H1 (cell line): ENCODE measurements around the gene TBKBP1. TPM values are rescaled to one million over a fixed set of nuclear protein-coding genes. Genes with fewer than 3 reads are reported as not detected.

Source experiments
- CTCF ChIA-PET: fragments of 300-600 bp; sonication (Branson Sonifier 250); formaldehyde crosslinking; loops from one replicate; lab custom pipeline; 2021; ENCODE audit not compliant: partially characterized antibody; lab: Charles Lee
- POLR2A ChIA-PET: fragments of 300-600 bp; sonication (Branson Sonifier 250); formaldehyde crosslinking; loops from one replicate; lab custom pipeline; 2021; ENCODE audit warnings: inconsistent platforms; ENCODE audit not compliant: partially characterized antibody; lab: Charles Lee
- DNase-seq, 2 experiments: peaks; one replicate each; pipeline versions ENCODE4 v3.0.0 to v3.0.0-alpha.2; 2010 to 2022; ENCODE audit warnings: low spot score in 2 of 2, low read depth in 1 of 2, mixed read lengths in 1 of 2
- FAIRE-seq: peaks from 2 replicates; lab custom pipeline; 2011; peaks lifted over from hg19 to GRCh38; lab: Jason Lieb, UNC
- H2AFZ ChIP-seq: 2 replicates; pipeline ENCODE4 v1.8.1; 2012; ENCODE audit warnings: low read length, inconsistent platforms
- H2AK5ac ChIP-seq: 2 replicates; pipeline ENCODE4 v1.6.1; 2013; ENCODE audit warnings: low read depth, low read length
- H2BK120ac ChIP-seq: replicated peaks from 2 replicates; pipeline ENCODE3; 2013; ENCODE audit warnings: low read depth, low read length, inconsistent platforms
- H2BK12ac ChIP-seq: 2 replicates; pipeline ENCODE4 v1.6.1; 2013; ENCODE audit warnings: low read depth, low read length
- H2BK15ac ChIP-seq: 2 replicates; pipeline ENCODE4 v1.6.1; 2013; ENCODE audit warnings: low read length
- H2BK20ac ChIP-seq: 2 replicates; pipeline ENCODE4 v1.6.1; 2013; ENCODE audit warnings: low read length
- H2BK5ac ChIP-seq: 2 replicates; pipeline ENCODE4 v1.6.1; 2013; ENCODE audit warnings: low read depth, low read length
- H3K14ac ChIP-seq: 2 replicates; pipeline ENCODE4 v1.6.1; 2013; ENCODE audit warnings: inconsistent platforms; ENCODE audit not compliant: insufficient read length
- H3K18ac ChIP-seq: 2 replicates; pipeline ENCODE4 v1.6.1; 2013; ENCODE audit warnings: low read length; ENCODE audit errors: extremely low read depth
- H3K23ac ChIP-seq: 2 replicates; pipeline ENCODE4 v1.6.1; 2013; ENCODE audit warnings: inconsistent platforms; ENCODE audit not compliant: insufficient read length
- H3K23me2 ChIP-seq: 2 replicates; pipeline ENCODE4 v1.6.1; 2013; ENCODE audit warnings: low read depth, low read length
- H3K27ac ChIP-seq: 2 replicates; pipeline ENCODE4 v1.6.1; 2011; ENCODE audit warnings: low read depth, low read length, inconsistent platforms
- H3K27me3 ChIP-seq, 4 experiments: replicated peaks in 1 of 4; 1 replicate in 1 of 4; 2 replicates in 3 of 4; pipeline versions ENCODE4 v1.6.1 to v1.8.1; 2011 to 2013; ENCODE audit warnings: low read length in 3 of 4, mild to moderate bottlenecking in 3 of 4, inconsistent platforms in 2 of 4, mixed read lengths in 2 of 4, moderate library complexity in 1 of 4; ENCODE audit not compliant: control insufficient read depth in 3 of 4, insufficient read depth in 3 of 4; ENCODE audit errors: extremely low read depth in 1 of 4
- H3K36me3 ChIP-seq, 4 experiments: 2 replicates each; pipeline versions ENCODE4 v1.6.1 to v1.8.1; 2011 to 2013; ENCODE audit warnings: mild to moderate bottlenecking in 4 of 4, low read length in 3 of 4, moderate library complexity in 2 of 4, control low read depth in 1 of 4, inconsistent platforms in 1 of 4; ENCODE audit not compliant: insufficient read depth in 4 of 4, control insufficient read depth in 2 of 4
- H3K4ac ChIP-seq: replicated peaks from 2 replicates; pipeline ENCODE3; 2013; ENCODE audit warnings: low read length, low read depth, mixed read lengths, inconsistent platforms; ENCODE audit not compliant: insufficient read length
- H3K4me1 ChIP-seq, 4 experiments: replicated peaks in 1 of 4; 1 replicate in 1 of 4; 2 replicates in 3 of 4; pipeline versions ENCODE4 v1.6.1 to v1.8.1; 2011 to 2013; ENCODE audit warnings: low read length in 3 of 4, inconsistent platforms in 2 of 4, mixed read lengths in 1 of 4; ENCODE audit not compliant: insufficient read depth in 4 of 4, control insufficient read depth in 3 of 4
- H3K4me2 ChIP-seq, 2 experiments: 2 replicates each; pipeline versions ENCODE4 v1.6.1 to v1.8.1; 2011 to 2013; ENCODE audit warnings: low read depth in 2 of 2, low read length in 2 of 2, control low read depth in 1 of 2, inconsistent platforms in 1 of 2, mild to moderate bottlenecking in 1 of 2; ENCODE audit not compliant: insufficient read depth in 1 of 2
- H3K4me3 ChIP-seq, 4 experiments: fragments of 200-600, 300-600 bp in 1 of 4; sonication (generic), shearing (Covaris generic), sonication (Bioruptor Twin) in 1 of 4; 2 replicates each; pipeline versions ENCODE4 v1.5.1 to v1.8.1; 2011 to 2016; ENCODE audit warnings: low read length in 4 of 4, low read depth in 3 of 4, control low read depth in 2 of 4, inconsistent platforms in 2 of 4, mild to moderate bottlenecking in 2 of 4, mixed read lengths in 1 of 4, moderate library complexity in 1 of 4; ENCODE audit not compliant: insufficient read depth in 2 of 4; ENCODE audit errors: extremely low read depth in 1 of 4
- H3K56ac ChIP-seq: replicated peaks from 2 replicates; pipeline ENCODE3; 2013; ENCODE audit warnings: low read depth, mild to moderate bottlenecking, mixed read lengths, low read length, inconsistent platforms; ENCODE audit not compliant: insufficient read length
- H3K79me1 ChIP-seq: 2 replicates; pipeline ENCODE4 v1.6.1; 2013; ENCODE audit warnings: low read depth, low read length, control low read depth
- H3K79me2 ChIP-seq, 2 experiments: 2 replicates each; pipeline versions ENCODE4 v1.6.1 to v1.8.1; 2012 to 2013; ENCODE audit warnings: low read length in 2 of 2, mild to moderate bottlenecking in 2 of 2, inconsistent platforms in 1 of 2; ENCODE audit not compliant: insufficient read depth in 2 of 2, control insufficient read depth in 1 of 2
- H3K9ac ChIP-seq, 4 experiments: replicated peaks in 1 of 4; 1 replicate in 1 of 4; 2 replicates in 3 of 4; pipeline versions ENCODE4 v1.6.1 to v1.8.1; 2011 to 2013; ENCODE audit warnings: low read depth in 3 of 4, low read length in 3 of 4, control low read depth in 2 of 4, mild to moderate bottlenecking in 2 of 4, moderate library complexity in 2 of 4, inconsistent platforms in 1 of 4; ENCODE audit errors: extremely low read depth in 1 of 4
- H3K9me3 ChIP-seq, 2 experiments: 2 replicates each; pipeline versions ENCODE4 v1.6.1 to v1.8.1; 2012 to 2013; ENCODE audit warnings: mild to moderate bottlenecking in 2 of 2, moderate library complexity in 2 of 2, control low read depth in 1 of 2, inconsistent platforms in 1 of 2, low read depth in 1 of 2, low read length in 1 of 2, mixed read lengths in 1 of 2; ENCODE audit not compliant: insufficient read depth in 2 of 2
- H4K20me1 ChIP-seq, 2 experiments: replicated peaks in 1 of 2; 2 replicates each; pipeline versions ENCODE3 to v1.8.1; 2011 to 2013; ENCODE audit warnings: inconsistent platforms in 2 of 2, low read length in 2 of 2, mild to moderate bottlenecking in 1 of 2; ENCODE audit not compliant: insufficient read depth in 2 of 2, control insufficient read depth in 1 of 2
- H4K5ac ChIP-seq: 2 replicates; pipeline ENCODE4 v1.6.1; 2013; ENCODE audit warnings: low read length, low read depth, mixed read lengths, inconsistent platforms; ENCODE audit not compliant: insufficient read length
- H4K8ac ChIP-seq: 2 replicates; pipeline ENCODE4 v1.8.0; 2013; ENCODE audit warnings: mild to moderate bottlenecking, moderate library complexity, low read length, inconsistent platforms; ENCODE audit not compliant: insufficient read depth; ENCODE audit errors: extremely low read depth
- H4K91ac ChIP-seq: replicated peaks from 2 replicates; pipeline ENCODE3; 2013; ENCODE audit warnings: low read length, mixed read lengths, inconsistent platforms; ENCODE audit not compliant: insufficient read length
- CBX8 ChIP-seq: fragments of 300-800, 300-1000 bp; sonication (generic); IDR thresholded peaks from 2 replicates; pipeline ENCODE4 v1.7.1; 2016; ENCODE audit warnings: low read depth, low read length, borderline replicate concordance
- GABPA ChIP-seq: IDR thresholded peaks from 2 replicates; pipeline ENCODE4 v1.6.1; 2011; ENCODE audit warnings: mild to moderate bottlenecking, low read length, moderate library complexity, borderline replicate concordance; ENCODE audit not compliant: insufficient read depth
- GTF2F1 ChIP-seq: IDR thresholded peaks from 2 replicates; pipeline ENCODE4 v1.6.1; 2012; ENCODE audit warnings: low read depth, low read length, improper control_type of control experiment, borderline replicate concordance
- HDAC6 ChIP-seq: IDR thresholded peaks from one replicate; pipeline ENCODE4 v1.7.1; 2012; ENCODE audit warnings: low read depth, mild to moderate bottlenecking, inconsistent platforms, low read length, moderate library complexity
- RBBP5 ChIP-seq: IDR thresholded peaks from 2 replicates; pipeline ENCODE4 v1.7.1; 2012; ENCODE audit warnings: low read depth, mild to moderate bottlenecking, inconsistent platforms, low read length, moderate library complexity, borderline replicate concordance
- SP4 ChIP-seq: IDR thresholded peaks from 2 replicates; pipeline ENCODE4 v1.6.1; 2012; ENCODE audit warnings: low read length, inconsistent platforms
- SUZ12 ChIP-seq: fragments of 200-600 bp; sonication (generic); IDR thresholded peaks from 2 replicates; pipeline ENCODE4 v1.6.1; 2012; ENCODE audit warnings: mild to moderate bottlenecking, inconsistent platforms, low read length, moderate library complexity, mixed read lengths
- WGBS, 2 experiments: shearing (Covaris generic) in 1 of 2; methylation state at CpG; one replicate each; pipeline versions ENCODE4 v1.1.6 to v1.1.7; 2013 to 2015; ENCODE audit warnings: low lambda C conversion rate in 2 of 2, mixed read lengths in 2 of 2, inconsistent platforms in 1 of 2, low coverage in 1 of 2, missing lambda C conversion rate in 1 of 2; ENCODE audit not compliant: insufficient replicate concordance in 2 of 2, insufficient coverage in 1 of 2, insufficient read length in 1 of 2; ENCODE audit errors: extremely low coverage in 1 of 2, missing lambda C conversion rate in 1 of 2; 5-methylcytosine and 5-hydroxymethylcytosine counted together
- polyA plus RNA-seq, 7 experiments: library from polyadenylated mRNA; depleted of rRNA in 3 of 7; stranded (reverse) in 5 of 7; unstranded in 2 of 7; fragments of >200 nt in 5 of 7; fragments of 200-250 nt in 2 of 7; gene quantifications; 1 replicate in 5 of 7; 2 replicates in 1 of 7; 4 replicates in 1 of 7; pipeline versions ENCODE4 v1.2.1 to v1.2.3, GENCODE V29; 2011 to 2013; ENCODE audit warnings: missing spikeins in 2 of 7, mixed read lengths in 2 of 7
- total RNA-seq: library from RNA; stranded (reverse); fragmentation: NEBNext Ultra II Directional; extraction: Animal tissue kit (Norgen Biotek cat#: 25700); gene quantifications from 2 replicates; pipeline ENCODE4 v1.2.1, GENCODE V29; 2021

Gene TBKBP1
- total and polyA plus RNA-seq, 2 of the 8 experiments (the other 6 are each of a cell fraction or from before 2014, with no cell fraction given), result 6.3 to 15.1 TPM

DNA sequence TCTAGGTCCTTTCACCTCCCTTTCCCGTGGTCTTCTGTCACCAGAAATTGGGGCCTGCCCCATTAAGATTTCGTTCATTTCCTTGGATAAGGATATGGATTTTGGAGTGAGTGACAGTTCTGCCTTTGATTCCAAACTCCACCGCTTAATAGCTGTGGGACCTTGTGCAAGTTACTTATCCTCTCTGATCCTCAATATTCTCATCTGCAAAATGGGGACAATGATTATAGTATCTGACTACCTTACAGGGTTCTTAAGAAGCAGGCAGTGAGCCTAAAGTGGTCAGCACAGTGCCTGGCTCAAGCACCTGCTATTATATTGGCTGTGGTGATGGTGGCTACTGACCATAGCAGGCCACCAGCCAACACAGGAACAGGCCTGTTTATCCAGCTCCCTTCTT lies 15.6 kb downstream of the TBKBP1 start:
- Histone ChIP-seq H4K20me1 (peaks cover 0 to 2% of the 10 kb centered on the region in 2 experiments), H3K56ac (no peak overlapping the region), H3K14ac (no peak overlapping the region), H3K36me3 (no peaks in the 10 kb centered on the region), H3K79me2 (no peaks in the 10 kb centered on the region), H2AFZ (no peak overlapping the region), H3K9me3 (no peaks in the 10 kb centered on the region), H3K9ac (no peak overlapping the region), H2BK120ac (no peak overlapping the region), H3K4me1 (peaks cover 0 to 11% (median 5%) of the 10 kb centered on the region in 4 experiments; a peak in 6 of 7 replicates), H2BK15ac (no peak overlapping the region), H4K5ac (no peak overlapping the region), H2BK5ac (no peak overlapping the region), H3K79me1 (no peaks in the 10 kb centered on the region), H4K91ac (no peak overlapping the region), H2BK20ac (no peak overlapping the region), H3K23ac (no peak overlapping the region), H2AK5ac (no peak overlapping the region), H3K23me2 (peaks cover 2% of the 10 kb centered on the region; the same call in 1 of the 2 replicates), H3K4ac (no peak overlapping the region), H3K18ac (no peak overlapping the region), H3K4me3 (peak overlapping the region in 1 of 4 experiments; percentile 57; a peak in 3 of 8 replicates), H3K27ac (no peak overlapping the region), H2BK12ac (no peak overlapping the region), H3K27me3 (peaks cover 0 to 19% (median 5%) of the 10 kb centered on the region in 4 experiments; a peak in 4 of 7 replicates), H3K4me2 (peak overlapping the region; percentile 62 to 71; a peak in 3 of 4 replicates), H4K8ac (no peak overlapping the region)
- CTCF ChIA-PET, result interaction anchor here (1.0 to 19.8 kb wide), 6 partner anchors 9 to 55 kb away, joined by 4 to 441 read pairs (median 7); partner anchors contain the start of gene TBX21
- FAIRE-seq (no peak), DNase-seq (no peak)
- POLR2A ChIA-PET, result interaction anchor here (1.1 to 1.9 kb wide), 5 partner anchors 8 to 35 kb away, joined by 3 to 10 read pairs (median 3); no protein-coding TSS in a partner anchor
- 94% methylated on average over 3 of the region's 3 CpGs; no CpG with 5 or more reads in 1 of the 2 experiments for WGBS, 2 experiments
- TF ChIP-seq SUZ12 (no peak), SP4 (no peak), CBX8 (no peak), GABPA (no peak), RBBP5 (no peak), GTF2F1 (no peak), HDAC6 (no peak)
